Parathyroid adenoma (tissue), 2 donors: ENCODE measurements around the gene GPATCH2.

Experiments used
- H2AFZ ChIP-seq: fragments of 300-600 bp; sonication (generic); one replicate; pipeline ENCODE4 v1.7.0; 2017; ENCODE audit warnings: antibody characterized with exemption, mild to moderate bottlenecking
- H3K27ac ChIP-seq: fragments of 300-600 bp; sonication (generic); one replicate; pipeline ENCODE4 v1.7.0; 2017
- H3K27me3 ChIP-seq: fragments of 300-600 bp; sonication (generic); one replicate; pipeline ENCODE4 v1.7.0; 2017; ENCODE audit warnings: low read length; ENCODE audit not compliant: control insufficient read depth, insufficient read depth
- H3K36me3 ChIP-seq: fragments of 300-600 bp; sonication (generic); one replicate; pipeline ENCODE4 v1.7.0; 2017; ENCODE audit warnings: low read length; ENCODE audit not compliant: control insufficient read depth, insufficient read depth
- H3K4me1 ChIP-seq: fragments of 300-600 bp; sonication (generic); one replicate; pipeline ENCODE4 v1.7.0; 2017; ENCODE audit warnings: control low read depth
- H3K4me2 ChIP-seq: fragments of 300-600 bp; sonication (generic); one replicate; pipeline ENCODE4 v1.7.0; 2017; ENCODE audit warnings: low read length
- H3K4me3 ChIP-seq: fragments of 300-600 bp; sonication (generic); one replicate; pipeline ENCODE4 v1.7.0; 2017; ENCODE audit warnings: low read depth, low read length
- H3K79me2 ChIP-seq: fragments of 300-600 bp; sonication (generic); one replicate; pipeline ENCODE4 v1.7.0; 2017; ENCODE audit warnings: control low read depth
- H3K9ac ChIP-seq: fragments of 300-600 bp; sonication (generic); one replicate; pipeline ENCODE4 v1.7.0; 2017; ENCODE audit warnings: mild to moderate bottlenecking
- H3K9me3 ChIP-seq: fragments of 300-600 bp; sonication (generic); one replicate; pipeline ENCODE4 v1.7.0; 2017; ENCODE audit warnings: low read length; ENCODE audit not compliant: control insufficient read depth
- CTCF ChIP-seq: fragments of 300-600 bp; sonication (generic); IDR thresholded peaks from one replicate; pipeline ENCODE4 v1.7.0; 2017; ENCODE audit warnings: antibody characterized with exemption, mild to moderate bottlenecking
- donor health status: primary hyperparathyroidism.

Gene GPATCH2

DNA sequence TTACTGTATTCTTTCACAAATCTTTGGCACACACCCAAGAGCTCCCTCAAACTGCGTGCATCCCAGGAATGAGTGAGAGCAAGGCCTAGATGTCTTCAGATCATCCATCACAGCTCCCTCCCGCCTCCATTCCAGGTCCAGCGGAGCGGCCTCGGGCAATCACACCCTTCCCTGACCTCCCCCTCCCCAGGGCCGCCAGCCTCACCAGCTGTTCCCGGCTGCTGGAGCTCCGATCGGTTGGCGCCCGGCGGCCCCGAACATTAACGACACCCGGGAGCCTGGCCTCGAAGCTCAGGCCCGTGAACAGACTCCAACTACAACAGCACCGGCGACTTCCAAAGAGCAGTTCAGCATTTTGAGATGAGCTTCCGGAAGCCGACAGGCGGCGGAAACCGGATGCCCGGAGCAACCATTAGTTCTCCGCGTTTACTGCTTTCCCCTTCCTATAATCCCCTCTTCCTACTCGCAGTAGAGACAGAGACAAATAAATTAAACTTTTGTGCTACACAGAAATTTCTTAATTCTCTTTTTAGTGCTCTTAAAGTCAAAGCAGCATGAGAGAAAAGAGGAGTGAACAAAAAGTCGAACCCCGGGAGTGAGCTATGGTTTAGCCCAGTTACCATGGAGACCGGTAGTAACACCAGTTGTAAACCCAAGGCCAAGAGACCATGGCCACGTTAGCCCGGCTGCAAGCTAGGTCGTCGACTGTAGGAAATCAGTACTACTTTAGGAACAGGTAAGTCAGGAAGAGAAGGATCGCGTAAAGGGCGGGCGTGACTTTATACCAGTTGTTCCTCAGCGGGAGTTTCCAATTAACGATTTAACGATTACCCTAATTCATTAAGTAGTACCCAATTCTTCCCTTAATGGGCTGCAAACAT, at the start of gene GPATCH2, which contains the start of gene SPATA17:
Gene GPATCH2, minus strand, starts transcription at position 380 of the 881 bp plus-strand sequence. Its CDS starts 119 bp downstream, at position 261.
Gene SPATA17, plus strand, starts transcription at position 634 of the 881 bp plus-strand sequence. Its CDS starts 35 bp downstream, at position 669.
- peak; percentile 42 for TF ChIP-seq CTCF
- Histone ChIP-seq H3K79me2 (peaks cover 13% of the 10 kb centered on the region), H3K4me3 (peak within 1 kb of the TSS; percentile 99), H2AFZ (peak within 1 kb of the TSS; percentile 86), H3K36me3 (no peaks in the 10 kb centered on the region), H3K9ac (peak within 1 kb of the TSS; percentile 91), H3K4me2 (peak within 1 kb of the TSS; percentile 75), H3K9me3 (no peaks in the 10 kb centered on the region), H3K4me1 (peaks cover 3% of the 10 kb centered on the region), H3K27me3 (no peaks in the 10 kb centered on the region), H3K27ac (peak within 1 kb of the TSS; percentile 95)

DNA sequence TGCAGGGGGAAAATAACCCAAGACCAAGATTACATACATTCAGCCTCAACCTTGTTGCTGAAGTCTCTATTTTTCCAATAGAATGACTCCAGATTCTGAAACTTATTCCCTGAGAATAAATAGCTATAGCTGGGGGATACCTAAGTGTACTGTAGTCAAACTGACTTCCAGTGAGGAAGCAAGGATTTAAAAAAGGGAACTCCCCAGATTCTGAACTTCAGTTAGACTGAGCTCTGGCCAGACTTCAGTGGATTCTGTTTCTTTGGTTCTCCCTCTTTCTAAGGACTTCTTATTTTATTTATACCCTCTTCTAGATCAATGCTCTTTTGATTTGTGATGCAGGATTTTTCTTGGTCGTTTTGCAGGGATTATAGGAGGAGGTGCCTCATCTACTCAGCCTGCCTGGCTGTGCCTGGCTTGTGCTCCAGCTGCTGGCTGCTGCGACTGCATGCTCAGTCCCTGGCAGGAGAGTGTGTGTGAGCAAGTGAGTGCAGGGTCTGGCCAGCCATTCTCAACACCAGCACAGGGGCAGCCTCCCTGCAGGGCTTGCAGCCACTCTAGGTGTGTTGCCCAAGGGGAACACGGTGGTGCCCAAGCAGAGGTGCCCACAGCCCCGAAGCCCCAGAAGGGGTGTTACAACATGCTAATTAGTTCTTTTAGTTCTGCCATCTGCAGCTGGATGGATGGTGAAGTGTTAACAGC, 43.3 kb upstream of the GPATCH2 start:
- Histone ChIP-seq H3K79me2 (no peaks in the 10 kb centered on the region), H3K9ac (no peak overlapping the region), H3K4me3 (no peak overlapping the region), H3K27me3 (no peaks in the 10 kb centered on the region), H3K4me1 (no peaks in the 10 kb centered on the region), H3K27ac (no peak overlapping the region), H3K9me3 (no peaks in the 10 kb centered on the region), H3K36me3 (no peaks in the 10 kb centered on the region), H2AFZ (no peak overlapping the region), H3K4me2 (no peak overlapping the region)
- no peak for TF ChIP-seq CTCF

DNA sequence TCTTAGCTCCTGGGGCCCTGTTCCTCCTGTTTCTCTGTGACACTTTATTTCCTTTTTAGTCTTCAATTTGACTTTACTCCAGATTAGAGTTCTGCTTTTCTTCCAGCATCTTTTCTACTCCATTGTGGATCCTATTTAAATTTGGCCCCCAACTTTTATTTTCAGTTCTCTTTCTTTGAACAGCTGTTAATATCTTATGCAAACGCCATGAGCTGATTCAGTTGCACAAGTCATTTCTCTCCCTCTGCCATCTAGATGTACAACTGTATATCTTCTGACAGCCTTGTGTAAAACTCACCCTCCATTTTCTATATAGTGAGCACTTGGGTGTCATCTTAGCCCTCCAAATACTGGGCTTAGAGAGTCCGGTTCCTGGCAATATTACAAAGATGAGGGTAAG, 42.5 kb upstream of the GPATCH2 start:
- no peak overlapping the region for H3K27ac ChIP-seq
- H3K27me3 ChIP-seq: no peaks in the 10 kb centered on the region
- H3K79me2 ChIP-seq: no peaks in the 10 kb centered on the region
- H3K9me3 ChIP-seq: no peaks in the 10 kb centered on the region
- no peaks in the 10 kb centered on the region for H3K4me1 ChIP-seq
- H2AFZ ChIP-seq: no peak overlapping the region
- no peak overlapping the region for H3K9ac ChIP-seq
- H3K4me2 ChIP-seq: no peak overlapping the region
- no peak for TF ChIP-seq CTCF
- no peaks in the 10 kb centered on the region for H3K36me3 ChIP-seq
- no peak overlapping the region for H3K4me3 ChIP-seq

GRCh38 chr1:217668351-217668940, 37.6 kb upstream of the GPATCH2 start:
- Histone ChIP-seq H3K4me3 (no peak overlapping the region), H3K36me3 (no peaks in the 10 kb centered on the region), H3K79me2 (no peaks in the 10 kb centered on the region), H2AFZ (no peak overlapping the region), H3K9me3 (no peaks in the 10 kb centered on the region), H3K27me3 (no peaks in the 10 kb centered on the region), H3K4me2 (no peak overlapping the region), H3K9ac (no peak overlapping the region), H3K4me1 (no peaks in the 10 kb centered on the region), H3K27ac (no peak overlapping the region)
- no peak for TF ChIP-seq CTCF
